ENCODE data around the gene TNFRSF19.

DNA sequence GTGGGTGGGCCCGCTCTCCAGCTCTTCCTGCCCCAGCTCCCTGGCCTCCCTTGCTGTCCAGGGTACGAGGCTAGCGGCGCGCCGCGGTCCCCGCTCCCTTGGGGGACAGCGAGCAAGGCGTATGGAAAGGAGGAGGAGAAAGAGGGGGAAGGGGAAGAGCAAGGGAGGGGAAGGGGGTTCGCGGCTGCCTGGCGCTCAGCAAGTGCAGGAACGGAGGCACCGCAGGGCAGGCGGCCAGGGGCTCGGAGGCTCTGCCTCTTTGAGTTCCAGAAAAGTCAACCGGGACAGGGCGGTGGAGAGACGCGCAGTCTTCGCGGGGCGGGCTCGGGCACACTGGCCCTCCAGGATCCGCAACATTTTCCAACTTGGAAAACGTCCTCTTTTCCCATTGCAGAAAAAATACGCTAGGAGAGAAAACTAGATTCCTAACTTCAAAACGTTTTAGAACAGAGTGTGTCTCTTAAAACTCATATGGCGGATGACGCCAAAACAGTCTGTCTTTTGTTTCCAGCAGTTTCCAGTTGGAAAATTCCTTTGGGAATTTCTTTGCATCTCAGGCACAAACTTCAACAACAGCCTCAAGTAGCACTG, 23.1 kb upstream of the TNFRSF19 start:
- TF ChIP-seq, protein P1, sequence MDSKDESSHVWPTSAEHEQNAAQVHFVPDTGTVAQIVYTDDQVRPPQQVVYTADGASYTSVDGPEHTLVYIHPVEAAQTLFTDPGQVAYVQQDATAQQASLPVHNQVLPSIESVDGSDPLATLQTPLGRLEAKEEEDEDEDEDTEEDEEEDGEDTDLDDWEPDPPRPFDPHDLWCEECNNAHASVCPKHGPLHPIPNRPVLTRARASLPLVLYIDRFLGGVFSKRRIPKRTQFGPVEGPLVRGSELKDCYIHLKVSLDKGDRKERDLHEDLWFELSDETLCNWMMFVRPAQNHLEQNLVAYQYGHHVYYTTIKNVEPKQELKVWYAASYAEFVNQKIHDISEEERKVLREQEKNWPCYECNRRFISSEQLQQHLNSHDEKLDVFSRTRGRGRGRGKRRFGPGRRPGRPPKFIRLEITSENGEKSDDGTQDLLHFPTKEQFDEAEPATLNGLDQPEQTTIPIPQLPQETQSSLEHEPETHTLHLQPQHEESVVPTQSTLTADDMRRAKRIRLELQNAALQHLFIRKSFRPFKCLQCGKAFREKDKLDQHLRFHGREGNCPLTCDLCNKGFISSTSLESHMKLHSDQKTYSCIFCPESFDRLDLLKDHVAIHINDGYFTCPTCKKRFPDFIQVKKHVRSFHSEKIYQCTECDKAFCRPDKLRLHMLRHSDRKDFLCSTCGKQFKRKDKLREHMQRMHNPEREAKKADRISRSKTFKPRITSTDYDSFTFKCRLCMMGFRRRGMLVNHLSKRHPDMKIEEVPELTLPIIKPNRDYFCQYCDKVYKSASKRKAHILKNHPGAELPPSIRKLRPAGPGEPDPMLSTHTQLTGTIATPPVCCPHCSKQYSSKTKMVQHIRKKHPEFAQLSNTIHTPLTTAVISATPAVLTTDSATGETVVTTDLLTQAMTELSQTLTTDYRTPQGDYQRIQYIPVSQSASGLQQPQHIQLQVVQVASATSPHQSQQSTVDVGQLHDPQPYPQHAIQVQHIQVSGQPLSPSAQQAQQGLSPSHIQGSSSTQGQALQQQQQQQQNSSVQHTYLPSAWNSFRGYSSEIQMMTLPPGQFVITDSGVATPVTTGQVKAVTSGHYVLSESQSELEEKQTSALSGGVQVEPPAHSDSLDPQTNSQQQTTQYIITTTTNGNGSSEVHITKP (tag by site-specific recombination; IDR thresholded peaks at IDR 0.05), result no peak
- TF ChIP-seq, protein P2, sequence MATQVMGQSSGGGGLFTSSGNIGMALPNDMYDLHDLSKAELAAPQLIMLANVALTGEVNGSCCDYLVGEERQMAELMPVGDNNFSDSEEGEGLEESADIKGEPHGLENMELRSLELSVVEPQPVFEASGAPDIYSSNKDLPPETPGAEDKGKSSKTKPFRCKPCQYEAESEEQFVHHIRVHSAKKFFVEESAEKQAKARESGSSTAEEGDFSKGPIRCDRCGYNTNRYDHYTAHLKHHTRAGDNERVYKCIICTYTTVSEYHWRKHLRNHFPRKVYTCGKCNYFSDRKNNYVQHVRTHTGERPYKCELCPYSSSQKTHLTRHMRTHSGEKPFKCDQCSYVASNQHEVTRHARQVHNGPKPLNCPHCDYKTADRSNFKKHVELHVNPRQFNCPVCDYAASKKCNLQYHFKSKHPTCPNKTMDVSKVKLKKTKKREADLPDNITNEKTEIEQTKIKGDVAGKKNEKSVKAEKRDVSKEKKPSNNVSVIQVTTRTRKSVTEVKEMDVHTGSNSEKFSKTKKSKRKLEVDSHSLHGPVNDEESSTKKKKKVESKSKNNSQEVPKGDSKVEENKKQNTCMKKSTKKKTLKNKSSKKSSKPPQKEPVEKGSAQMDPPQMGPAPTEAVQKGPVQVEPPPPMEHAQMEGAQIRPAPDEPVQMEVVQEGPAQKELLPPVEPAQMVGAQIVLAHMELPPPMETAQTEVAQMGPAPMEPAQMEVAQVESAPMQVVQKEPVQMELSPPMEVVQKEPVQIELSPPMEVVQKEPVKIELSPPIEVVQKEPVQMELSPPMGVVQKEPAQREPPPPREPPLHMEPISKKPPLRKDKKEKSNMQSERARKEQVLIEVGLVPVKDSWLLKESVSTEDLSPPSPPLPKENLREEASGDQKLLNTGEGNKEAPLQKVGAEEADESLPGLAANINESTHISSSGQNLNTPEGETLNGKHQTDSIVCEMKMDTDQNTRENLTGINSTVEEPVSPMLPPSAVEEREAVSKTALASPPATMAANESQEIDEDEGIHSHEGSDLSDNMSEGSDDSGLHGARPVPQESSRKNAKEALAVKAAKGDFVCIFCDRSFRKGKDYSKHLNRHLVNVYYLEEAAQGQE (tag by site-specific recombination; IDR thresholded peaks at IDR 0.05), result no peak
- TF ChIP-seq, protein P3, sequence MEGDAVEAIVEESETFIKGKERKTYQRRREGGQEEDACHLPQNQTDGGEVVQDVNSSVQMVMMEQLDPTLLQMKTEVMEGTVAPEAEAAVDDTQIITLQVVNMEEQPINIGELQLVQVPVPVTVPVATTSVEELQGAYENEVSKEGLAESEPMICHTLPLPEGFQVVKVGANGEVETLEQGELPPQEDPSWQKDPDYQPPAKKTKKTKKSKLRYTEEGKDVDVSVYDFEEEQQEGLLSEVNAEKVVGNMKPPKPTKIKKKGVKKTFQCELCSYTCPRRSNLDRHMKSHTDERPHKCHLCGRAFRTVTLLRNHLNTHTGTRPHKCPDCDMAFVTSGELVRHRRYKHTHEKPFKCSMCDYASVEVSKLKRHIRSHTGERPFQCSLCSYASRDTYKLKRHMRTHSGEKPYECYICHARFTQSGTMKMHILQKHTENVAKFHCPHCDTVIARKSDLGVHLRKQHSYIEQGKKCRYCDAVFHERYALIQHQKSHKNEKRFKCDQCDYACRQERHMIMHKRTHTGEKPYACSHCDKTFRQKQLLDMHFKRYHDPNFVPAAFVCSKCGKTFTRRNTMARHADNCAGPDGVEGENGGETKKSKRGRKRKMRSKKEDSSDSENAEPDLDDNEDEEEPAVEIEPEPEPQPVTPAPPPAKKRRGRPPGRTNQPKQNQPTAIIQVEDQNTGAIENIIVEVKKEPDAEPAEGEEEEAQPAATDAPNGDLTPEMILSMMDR (tag by site-specific recombination; IDR thresholded peaks at IDR 0.05), result no peak
- TF ChIP-seq ZEB2 (tag by site-specific recombination; IDR thresholded peaks at IDR 0.05) (no peak), ZSCAN16 (tag by site-specific recombination; IDR thresholded peaks at IDR 0.05) (no peak), KLF7 (tag by site-specific recombination; IDR thresholded peaks at IDR 0.05; ENCODE audit: borderline replicate concordance) (no peak), YY1 (tag by site-specific recombination; IDR thresholded peaks at IDR 0.05) (no peak), ZNF747 (tag by site-specific recombination; IDR thresholded peaks at IDR 0.05) (no peak), SP2 (tag by site-specific recombination; IDR thresholded peaks at IDR 0.05) (no peak)
- TF ChIP-seq, protein P4, sequence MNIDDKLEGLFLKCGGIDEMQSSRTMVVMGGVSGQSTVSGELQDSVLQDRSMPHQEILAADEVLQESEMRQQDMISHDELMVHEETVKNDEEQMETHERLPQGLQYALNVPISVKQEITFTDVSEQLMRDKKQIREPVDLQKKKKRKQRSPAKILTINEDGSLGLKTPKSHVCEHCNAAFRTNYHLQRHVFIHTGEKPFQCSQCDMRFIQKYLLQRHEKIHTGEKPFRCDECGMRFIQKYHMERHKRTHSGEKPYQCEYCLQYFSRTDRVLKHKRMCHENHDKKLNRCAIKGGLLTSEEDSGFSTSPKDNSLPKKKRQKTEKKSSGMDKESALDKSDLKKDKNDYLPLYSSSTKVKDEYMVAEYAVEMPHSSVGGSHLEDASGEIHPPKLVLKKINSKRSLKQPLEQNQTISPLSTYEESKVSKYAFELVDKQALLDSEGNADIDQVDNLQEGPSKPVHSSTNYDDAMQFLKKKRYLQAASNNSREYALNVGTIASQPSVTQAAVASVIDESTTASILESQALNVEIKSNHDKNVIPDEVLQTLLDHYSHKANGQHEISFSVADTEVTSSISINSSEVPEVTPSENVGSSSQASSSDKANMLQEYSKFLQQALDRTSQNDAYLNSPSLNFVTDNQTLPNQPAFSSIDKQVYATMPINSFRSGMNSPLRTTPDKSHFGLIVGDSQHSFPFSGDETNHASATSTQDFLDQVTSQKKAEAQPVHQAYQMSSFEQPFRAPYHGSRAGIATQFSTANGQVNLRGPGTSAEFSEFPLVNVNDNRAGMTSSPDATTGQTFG (tag by site-specific recombination; IDR thresholded peaks at IDR 0.05; ENCODE audit: borderline replicate concordance), result no peak

All from HEK293 (cell line).